ENCODE measurements around the gene MAPK1IP1L. TPM values are rescaled to one million over a fixed set of nuclear protein-coding genes. Genes with fewer than 3 reads are reported as not detected.

Gene MAPK1IP1L
- total and polyA plus RNA-seq, 2 of the 13 experiments (the other 11 are each of a cell fraction or from before 2014, with no cell fraction given): 27.8 to 68.4 TPM

DNA sequence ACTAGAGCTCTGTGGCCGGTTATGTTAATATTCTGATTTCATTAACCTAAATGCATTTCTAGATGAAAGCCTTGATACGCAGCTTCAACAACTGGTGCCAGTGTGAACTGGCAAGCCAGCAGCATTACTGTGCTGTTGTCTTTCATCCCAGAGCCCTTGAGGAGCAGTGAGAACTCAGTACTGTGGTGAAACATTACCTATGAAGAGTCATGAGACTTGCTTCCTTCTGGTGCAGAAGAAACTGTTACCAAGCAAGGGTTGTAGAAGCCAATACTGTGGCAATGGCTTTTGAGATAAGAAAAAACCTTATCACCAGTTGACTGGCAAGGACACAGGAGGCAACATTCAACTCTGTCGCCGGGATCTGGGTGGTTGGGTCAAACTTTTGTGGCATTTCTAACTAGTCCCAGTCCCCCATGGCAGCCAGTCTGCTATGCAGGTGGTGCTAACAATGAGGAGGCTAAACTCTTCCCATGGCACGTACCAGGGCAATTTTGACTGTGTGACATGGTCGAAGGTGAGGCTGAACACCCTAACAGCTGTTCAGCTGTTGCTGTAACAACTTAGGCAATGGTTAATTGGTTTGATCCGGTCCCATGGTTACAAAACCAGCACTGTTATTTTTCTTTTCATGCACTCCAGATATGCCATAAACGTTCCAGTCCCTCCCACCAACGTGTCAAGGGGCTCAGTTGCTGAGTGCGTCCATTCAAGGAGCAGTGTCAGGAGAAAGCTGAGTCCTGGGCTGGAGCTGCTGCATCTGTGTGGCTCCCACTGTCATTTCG, 65.0 kb downstream of the MAPK1IP1L start (continued):
- TF ChIP-seq ETV5 (CRISPR knock-in tag; IDR thresholded peaks at IDR 0.05; ENCODE audit: borderline replicate concordance) (peak; percentile 86), KDM5A (IDR thresholded peaks at IDR 0.05; ENCODE audit: borderline replicate concordance, low read length) (no peak), ZNF256 (CRISPR knock-in tag; conservative IDR thresholded peaks at IDR 0.05) (no peak), SNAPC4 (CRISPR knock-in tag; IDR thresholded peaks at IDR 0.05) (no peak), ZNF800 (CRISPR knock-in tag; IDR thresholded peaks at IDR 0.05) (no peak), HNF4G (IDR thresholded peaks at IDR 0.05; ENCODE audit: borderline replicate concordance, low read depth, low read length) (peak; percentile 69; the same call in 1 of the 2 replicates), HNF4G (CRISPR knock-in tag; IDR thresholded peaks at IDR 0.05; ENCODE audit: borderline replicate concordance, low read depth) (no peak), TCF12 (IDR thresholded peaks at IDR 0.05) (no peak), TCF12 (CRISPR knock-in tag; IDR thresholded peaks at IDR 0.05) (no peak), ESRRA (CRISPR knock-in tag; IDR thresholded peaks at IDR 0.05; ENCODE audit: low read depth) (no peak), ZNF670 (CRISPR knock-in tag; IDR thresholded peaks at IDR 0.05; ENCODE audit: borderline replicate concordance) (no peak), FOXA3 (CRISPR knock-in tag; IDR thresholded peaks at IDR 0.05) (no peak), CHCHD3 (CRISPR knock-in tag; IDR thresholded peaks at IDR 0.05) (no peak), TFDP2 (CRISPR knock-in tag; IDR thresholded peaks at IDR 0.05) (peak; percentile 36; the same call in 1 of the 2 replicates), ARID2 (CRISPR knock-in tag; IDR thresholded peaks at IDR 0.05; ENCODE audit: borderline replicate concordance) (no peak), HCFC1 (IDR thresholded peaks at IDR 0.05; ENCODE audit: low read depth, low read length) (no peak)
- TF ChIP-seq, protein P1, sequence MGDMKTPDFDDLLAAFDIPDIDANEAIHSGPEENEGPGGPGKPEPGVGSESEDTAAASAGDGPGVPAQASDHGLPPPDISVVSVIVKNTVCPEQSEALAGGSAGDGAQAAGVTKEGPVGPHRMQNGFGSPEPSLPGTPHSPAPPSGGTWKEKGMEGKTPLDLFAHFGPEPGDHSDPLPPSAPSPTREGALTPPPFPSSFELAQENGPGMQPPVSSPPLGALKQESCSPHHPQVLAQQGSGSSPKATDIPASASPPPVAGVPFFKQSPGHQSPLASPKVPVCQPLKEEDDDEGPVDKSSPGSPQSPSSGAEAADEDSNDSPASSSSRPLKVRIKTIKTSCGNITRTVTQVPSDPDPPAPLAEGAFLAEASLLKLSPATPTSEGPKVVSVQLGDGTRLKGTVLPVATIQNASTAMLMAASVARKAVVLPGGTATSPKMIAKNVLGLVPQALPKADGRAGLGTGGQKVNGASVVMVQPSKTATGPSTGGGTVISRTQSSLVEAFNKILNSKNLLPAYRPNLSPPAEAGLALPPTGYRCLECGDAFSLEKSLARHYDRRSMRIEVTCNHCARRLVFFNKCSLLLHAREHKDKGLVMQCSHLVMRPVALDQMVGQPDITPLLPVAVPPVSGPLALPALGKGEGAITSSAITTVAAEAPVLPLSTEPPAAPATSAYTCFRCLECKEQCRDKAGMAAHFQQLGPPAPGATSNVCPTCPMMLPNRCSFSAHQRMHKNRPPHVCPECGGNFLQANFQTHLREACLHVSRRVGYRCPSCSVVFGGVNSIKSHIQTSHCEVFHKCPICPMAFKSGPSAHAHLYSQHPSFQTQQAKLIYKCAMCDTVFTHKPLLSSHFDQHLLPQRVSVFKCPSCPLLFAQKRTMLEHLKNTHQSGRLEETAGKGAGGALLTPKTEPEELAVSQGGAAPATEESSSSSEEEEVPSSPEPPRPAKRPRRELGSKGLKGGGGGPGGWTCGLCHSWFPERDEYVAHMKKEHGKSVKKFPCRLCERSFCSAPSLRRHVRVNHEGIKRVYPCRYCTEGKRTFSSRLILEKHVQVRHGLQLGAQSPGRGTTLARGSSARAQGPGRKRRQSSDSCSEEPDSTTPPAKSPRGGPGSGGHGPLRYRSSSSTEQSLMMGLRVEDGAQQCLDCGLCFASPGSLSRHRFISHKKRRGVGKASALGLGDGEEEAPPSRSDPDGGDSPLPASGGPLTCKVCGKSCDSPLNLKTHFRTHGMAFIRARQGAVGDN (CRISPR knock-in tag; IDR thresholded peaks at IDR 0.05): peak; percentile 37

Measured in HepG2 (cell line).